ENCODE data around the gene NUP188. TPM values are rescaled to one million over a fixed set of nuclear protein-coding genes. Genes with fewer than 3 reads are reported as not detected.

Gene NUP188
- total and polyA plus RNA-seq, 2 of the 13 experiments (the other 11 are each of a cell fraction or from before 2014, with no cell fraction given) = 28.0 to 38.5 TPM

- FAIRE-seq = no peak
- POLR2A ChIA-PET = no interaction called here
- H3K4me1 ChIP-seq (ENCODE audit: insufficient read depth, low read length) = no peaks in the 10 kb centered on the region
- no peak for TF ChIP-seq ZMYM2 (CRISPR knock-in tag; IDR thresholded peaks at IDR 0.05)
- no peak for TF ChIP-seq KAT2B (IDR thresholded peaks at IDR 0.05; ENCODE audit: borderline replicate concordance, low read depth, low read length)
- TF ChIP-seq CHCHD3 (CRISPR knock-in tag; IDR thresholded peaks at IDR 0.05) = no peak
- TF ChIP-seq ZNF468 (CRISPR knock-in tag; IDR thresholded peaks at IDR 0.05) = no peak
- TF ChIP-seq ZNF225 (CRISPR knock-in tag; IDR thresholded peaks at IDR 0.05) = no peak
- TF ChIP-seq DNMT1 (CRISPR knock-in tag; IDR thresholded peaks at IDR 0.05) = no peak
- no peak for TF ChIP-seq THAP11 (CRISPR knock-in tag; IDR thresholded peaks at IDR 0.05)
- TF ChIP-seq ZNF263 (CRISPR knock-in tag; IDR thresholded peaks at IDR 0.05) = no peak
- no peak for TF ChIP-seq IRX3 (CRISPR knock-in tag; IDR thresholded peaks at IDR 0.05; ENCODE audit: borderline replicate concordance, low read depth)
- TF ChIP-seq ZBTB7B (CRISPR knock-in tag; IDR thresholded peaks at IDR 0.05) = no peak
- no peak for TF ChIP-seq ARHGAP35 (CRISPR knock-in tag; IDR thresholded peaks at IDR 0.05; ENCODE audit: borderline replicate concordance)
- CTCF ChIA-PET (ENCODE audit: low intra/inter-chr PET ratio, low total read pairs) = no interaction called here
- H3K79me2 ChIP-seq (ENCODE audit: insufficient read depth, low read length) = no peaks in the 10 kb centered on the region
- WGBS (ENCODE audit: low lambda C conversion rate) = 96% methylated on average over 5 of the region's 5 CpGs
- DNase-seq (ENCODE audit: low spot score) = no peak
- H2AFZ ChIP-seq (ENCODE audit: low read length) = no peak overlapping the region
- H3K27me3 ChIP-seq (ENCODE audit: control insufficient read depth in 1 of 2, insufficient read depth in 2 of 2, low read length in 2 of 2) = no peaks in the 10 kb centered on the region
- in situ Hi-C loops (cut with HindIII; ENCODE audit: extremely low pct_ligation_motif_present, low pct_unique_long_range_greater_than_20kb) = no loop called here
- H3K9me3 ChIP-seq (ENCODE audit: low read length) = no peaks in the 10 kb centered on the region
- no TSS peak for BruUV-seq (replicated peaks)
- H3K36me3 ChIP-seq (replicated peaks in 1 of 2; ENCODE audit: control insufficient read depth in 1 of 2, insufficient read depth in 2 of 2, low read length in 2 of 2) = peaks cover 43 to 82% of the 10 kb centered on the region in 2 experiments
- no peaks in the 10 kb centered on the region for H4K20me1 ChIP-seq (ENCODE audit: insufficient read depth, low read length)
- no peak for ATAC-seq
- no peak overlapping the region for H3K27ac ChIP-seq (ENCODE audit: extremely low read length, insufficient read depth, low read length)
- no peak overlapping the region for H3K4me3 ChIP-seq (replicated peaks in 1 of 3; ENCODE audit: insufficient read depth in 1 of 3, low read depth in 2 of 3, low read length in 3 of 3)
- intact Hi-C loops (cut with micrococcal nuclease; ENCODE audit: unreplicated experiment) = no loop called here
- H3K4me2 ChIP-seq (ENCODE audit: low read depth, low read length) = no peak overlapping the region
- no peak overlapping the region for H3K9ac ChIP-seq (ENCODE audit: insufficient read depth, low read depth, low read length)
Measured at GRCh38 chr9:128995791-128996190, 48.3 kb downstream of the NUP188 start.

- 100% methylated on average over 2 of the region's 6 CpGs for WGBS (ENCODE audit: low lambda C conversion rate)
- Histone ChIP-seq H3K79me2 (ENCODE audit: insufficient read depth, low read length) (no peaks in the 10 kb centered on the region), H3K4me3 (replicated peaks in 1 of 3; ENCODE audit: insufficient read depth in 1 of 3, low read depth in 2 of 3, low read length in 3 of 3) (no peak overlapping the region), H4K20me1 (ENCODE audit: insufficient read depth, low read length) (no peaks in the 10 kb centered on the region), H3K27me3 (ENCODE audit: control insufficient read depth in 1 of 2, insufficient read depth in 2 of 2, low read length in 2 of 2) (no peaks in the 10 kb centered on the region), H3K4me1 (ENCODE audit: insufficient read depth, low read length) (no peaks in the 10 kb centered on the region), H3K36me3 (replicated peaks in 1 of 2; ENCODE audit: control insufficient read depth in 1 of 2, insufficient read depth in 2 of 2, low read length in 2 of 2) (peaks cover 51 to 91% of the 10 kb centered on the region in 2 experiments), H3K9me3 (ENCODE audit: low read length) (no peaks in the 10 kb centered on the region), H2AFZ (ENCODE audit: low read length) (no peak overlapping the region), H3K27ac (ENCODE audit: extremely low read length, insufficient read depth, low read length) (no peak overlapping the region), H3K4me2 (ENCODE audit: low read depth, low read length) (no peak overlapping the region), H3K9ac (ENCODE audit: insufficient read depth, low read depth, low read length) (no peak overlapping the region)
- no peak for DNase-seq (ENCODE audit: low spot score)
- no peak for ATAC-seq
- in situ Hi-C loops (cut with HindIII; ENCODE audit: extremely low pct_ligation_motif_present, low pct_unique_long_range_greater_than_20kb) (no loop called here), intact Hi-C loops (cut with micrococcal nuclease; ENCODE audit: unreplicated experiment) (no loop called here)
- FAIRE-seq = no peak
- ChIA-PET POLR2A (no interaction called here), CTCF (ENCODE audit: low intra/inter-chr PET ratio, low total read pairs) (no interaction called here)
- no TSS peak for BruUV-seq (replicated peaks)
- TF ChIP-seq DRAP1 (CRISPR knock-in tag; IDR thresholded peaks at IDR 0.05) (no peak), POGZ (CRISPR knock-in tag; IDR thresholded peaks at IDR 0.05) (no peak)
Measured at GRCh38 chr9:128998462-128998861, 51.0 kb downstream of the NUP188 start.

Measured in HepG2 (cell line).